Endothelial cell (in vitro differentiated cells): ENCODE data around the gene TCERG1L. TPM values are rescaled to one million over a fixed set of nuclear protein-coding genes. Genes with fewer than 3 reads are reported as not detected.

Experiments
- DNase-seq: peaks from one replicate; pipeline ENCODE4 v3.0.0; 2021; ENCODE audit warnings: low spot score
- H3K27ac Mint-ChIP-seq: one replicate; pipeline ENCODE4 v1.8.0; 2021; ENCODE audit warnings: mixed read lengths, inconsistent platforms; ENCODE audit not compliant: unreplicated experiment
- H3K27me3 Mint-ChIP-seq: one replicate; pipeline ENCODE4 v1.8.0; 2021; ENCODE audit warnings: mild to moderate bottlenecking, moderate library complexity, mixed read lengths, inconsistent platforms; ENCODE audit not compliant: unreplicated experiment
- H3K36me3 Mint-ChIP-seq: one replicate; pipeline ENCODE4 v1.8.0; 2021; ENCODE audit warnings: mild to moderate bottlenecking, low read depth, mixed read lengths, inconsistent platforms; ENCODE audit not compliant: unreplicated experiment
- H3K4me1 Mint-ChIP-seq: one replicate; pipeline ENCODE4 v1.8.0; 2021; ENCODE audit warnings: mild to moderate bottlenecking, mixed read lengths, inconsistent platforms; ENCODE audit not compliant: unreplicated experiment
- H3K4me3 Mint-ChIP-seq: one replicate; pipeline ENCODE4 v1.8.0; 2021; ENCODE audit warnings: mild to moderate bottlenecking, mixed read lengths, inconsistent platforms; ENCODE audit not compliant: unreplicated experiment
- H3K9me3 Mint-ChIP-seq: one replicate; pipeline ENCODE4 v1.8.0; 2021; ENCODE audit warnings: mixed read lengths, inconsistent platforms; ENCODE audit not compliant: unreplicated experiment
- CTCF ChIP-seq: fragments of 200-600 bp; sonication (generic); IDR thresholded peaks from one replicate; pipeline ENCODE4 v1.5.0; 2021; ENCODE audit warnings: antibody characterized with exemption; ENCODE audit not compliant: unreplicated experiment
- total RNA-seq: library from RNA; stranded (reverse); fragmentation: NEBNext Ultra II Directional; extraction: Animal tissue kit (Norgen Biotek cat#: 25700); gene quantifications from one replicate; pipeline ENCODE4 v1.2.1, GENCODE V29; 2021; ENCODE audit not compliant: unreplicated experiment

The TCERG1L gene
- total RNA-seq, 1 donor from 2014 or later: not detected

- Mint-ChIP-seq H3K36me3 (no peaks in the 10 kb centered on the region), H3K27ac (no peak overlapping the region), H3K4me1 (no peaks in the 10 kb centered on the region), H3K27me3 (peaks cover 4% of the 10 kb centered on the region), H3K4me3 (no peak overlapping the region), H3K9me3 (peaks cover 31% of the 10 kb centered on the region)
- DNase-seq: no peak
- TF ChIP-seq CTCF: no peak
These were observed 236.8 kb downstream of the TCERG1L start for GRCh38 chr10:131074682-131075081.

GRCh38 chr10:131073469-131074035 is 238.0 kb downstream of the TCERG1L start:
- H3K9me3 Mint-ChIP-seq: peaks cover 30% of the 10 kb centered on the region
- DNase-seq: no peak

GRCh38 chr10:131072651-131073468 is 238.7 kb downstream of the TCERG1L start:
- H3K27me3 Mint-ChIP-seq: peaks cover 4% of the 10 kb centered on the region
- peaks cover 30% of the 10 kb centered on the region for H3K9me3 Mint-ChIP-seq
- no peaks in the 10 kb centered on the region for H3K36me3 Mint-ChIP-seq
- H3K4me1 Mint-ChIP-seq: no peaks in the 10 kb centered on the region
- H3K27ac Mint-ChIP-seq: no peak overlapping the region
- no peak for DNase-seq
- no peak for TF ChIP-seq CTCF
- no peak overlapping the region for H3K4me3 Mint-ChIP-seq

More at GRCh38 chr10:131073469-131074035, 238.0 kb downstream of the TCERG1L start:
- no peak overlapping the region for H3K4me3 Mint-ChIP-seq
- H3K36me3 Mint-ChIP-seq: no peaks in the 10 kb centered on the region
- H3K27me3 Mint-ChIP-seq: peaks cover 4% of the 10 kb centered on the region
- no peak for TF ChIP-seq CTCF
- H3K4me1 Mint-ChIP-seq: no peaks in the 10 kb centered on the region
- no peak overlapping the region for H3K27ac Mint-ChIP-seq

GRCh38 chr10:131071721-131072120 is 239.8 kb downstream of the TCERG1L start:
- peaks cover 25% of the 10 kb centered on the region for H3K9me3 Mint-ChIP-seq
- H3K27ac Mint-ChIP-seq: no peak overlapping the region
- no peak for DNase-seq
- TF ChIP-seq CTCF: no peak
- H3K4me3 Mint-ChIP-seq: no peak overlapping the region
- H3K27me3 Mint-ChIP-seq: peaks cover 5% of the 10 kb centered on the region
- H3K36me3 Mint-ChIP-seq: peaks cover 3% of the 10 kb centered on the region
- H3K4me1 Mint-ChIP-seq: no peaks in the 10 kb centered on the region

- peaks cover 16% of the 10 kb centered on the region for H3K9me3 Mint-ChIP-seq
- peaks cover 5% of the 10 kb centered on the region for H3K27me3 Mint-ChIP-seq
- peaks cover 3% of the 10 kb centered on the region for H3K36me3 Mint-ChIP-seq
- no peak for DNase-seq
- no peak for TF ChIP-seq CTCF
- H3K27ac Mint-ChIP-seq: no peak overlapping the region
- H3K4me1 Mint-ChIP-seq: no peaks in the 10 kb centered on the region
- no peak overlapping the region for H3K4me3 Mint-ChIP-seq
These were observed 240.7 kb downstream of the TCERG1L start for GRCh38 chr10:131070856-131071255.
